Panc1 (cell line): Measurements from ENCODE around the gene PSKH1. TPM values are rescaled to one million over a fixed set of nuclear protein-coding genes. Genes with fewer than 3 reads are reported as not detected.

Experiments used
- ATAC-seq: fragments of 200-7000 bp; cut with Tn5 transposase; 2 replicates; pipeline ENCODE4 v1.9.1; 2020; ENCODE audit warnings: mild to moderate bottlenecking, moderate library complexity
- BruUV-seq: library from RNA; stranded (reverse); fragments of 400-500 nt; replicated peaks from 2 replicates; lab custom pipeline; 2021; lab: Mats Ljungman, UMichigan
- CTCF ChIA-PET: fragments of 300-600 bp; sonication (Branson Sonifier 250); formaldehyde crosslinking; loops from one replicate; lab custom pipeline; 2022; ENCODE audit warnings: antibody characterized with exemption; lab: Charles Lee
- POLR2A ChIA-PET: fragments of 300-600 bp; sonication (Branson Sonifier 250); formaldehyde crosslinking; loops from one replicate; lab custom pipeline; 2022; ENCODE audit warnings: antibody characterized with exemption; lab: Charles Lee
- DNase-seq: peaks from one replicate; pipeline ENCODE4 v3.0.0-alpha.2; 2010; ENCODE audit warnings: low read depth, low spot score
- H3K27ac ChIP-seq: 2 replicates; pipeline ENCODE4 v1.5.1; 2011; ENCODE audit warnings: mild to moderate bottlenecking, low read length, inconsistent platforms
- H3K27me3 ChIP-seq: fragments of 200-500 bp; sonication (Bioruptor generic); 2 replicates; pipeline ENCODE4 v1.6.0; 2014; ENCODE audit warnings: low read length, inconsistent platforms; ENCODE audit not compliant: control insufficient read depth, insufficient read depth
- H3K36me3 ChIP-seq: fragments of 200-500 bp; sonication (Bioruptor generic); 2 replicates; pipeline ENCODE4 v1.5.1; 2014; ENCODE audit warnings: inconsistent platforms, mild to moderate bottlenecking, low read length, moderate library complexity; ENCODE audit not compliant: control insufficient read depth, insufficient read depth
- H3K4me1 ChIP-seq: 2 replicates; pipeline ENCODE4 v1.5.1; 2011; ENCODE audit warnings: inconsistent platforms, mild to moderate bottlenecking, low read length, moderate library complexity; ENCODE audit not compliant: control insufficient read depth, insufficient read depth
- H3K4me3 ChIP-seq, 2 experiments: 2 replicates each; pipeline ENCODE4 v1.5.1; 2011 to 2012; ENCODE audit warnings: low read depth in 2 of 2, low read length in 2 of 2, mild to moderate bottlenecking in 2 of 2, inconsistent platforms in 1 of 2, moderate library complexity in 1 of 2
- H3K9me3 ChIP-seq: fragments of 200-500 bp; sonication (Bioruptor generic); 2 replicates; pipeline ENCODE4 v1.5.1; 2014; ENCODE audit warnings: low read depth, mild to moderate bottlenecking, inconsistent platforms, low read length, moderate library complexity; ENCODE audit not compliant: control insufficient read depth, insufficient read depth
- POLR2AphosphoS5 ChIP-seq: IDR thresholded peaks from 2 replicates; pipeline ENCODE4 v1.6.1; 2012; ENCODE audit warnings: mild to moderate bottlenecking, low read depth, low read length, moderate library complexity
- SIN3A ChIP-seq: IDR thresholded peaks from 2 replicates; pipeline ENCODE4 v1.6.1; 2012; ENCODE audit warnings: low read depth, mild to moderate bottlenecking, low read length, moderate library complexity, borderline replicate concordance; ENCODE audit not compliant: insufficient read depth
- TCF7L2 ChIP-seq: IDR thresholded peaks from 2 replicates; pipeline ENCODE4 v1.6.1; 2011; ENCODE audit warnings: mild to moderate bottlenecking, low read depth, low read length, inconsistent platforms
- in situ Hi-C: cut with HindIII; loops from 2 replicates; pipeline ENCODE4 v1.10.0; 2016; ENCODE audit warnings: low sequenced_read_pairs, low pct_unique_long_range_greater_than_20kb
- intact Hi-C: fragments of 100-400 bp; cut with micrococcal nuclease; formaldehyde crosslinking; loops from one replicate; pipeline ENCODE4 v1.10.0; 2022; ENCODE audit not compliant: unreplicated experiment
- total RNA-seq: library from RNA; stranded (reverse); gene quantifications from one replicate; pipeline ENCODE4 v1.2.1, GENCODE V29; 2021; ENCODE audit not compliant: unreplicated experiment
- TF ChIP-seq, protein P1 (sequence below): fragments of 450-650 bp; IDR thresholded peaks from 2 replicates; pipeline ENCODE4 v1.5.1; 2017; ENCODE audit warnings: mild to moderate bottlenecking
- TF ChIP-seq, protein P2 (sequence below), 2 experiments: IDR thresholded peaks; 2 replicates each; pipeline ENCODE4 v1.6.1; 2011 to 2012; ENCODE audit warnings: low read depth in 2 of 2, control low read depth in 1 of 2, low read length in 1 of 2, mild to moderate bottlenecking in 1 of 2, moderate library complexity in 1 of 2; ENCODE audit not compliant: insufficient read depth in 1 of 2

The PSKH1 gene
- total RNA-seq, 1 experiment from 2014 or later = 17.8 TPM

DNA sequence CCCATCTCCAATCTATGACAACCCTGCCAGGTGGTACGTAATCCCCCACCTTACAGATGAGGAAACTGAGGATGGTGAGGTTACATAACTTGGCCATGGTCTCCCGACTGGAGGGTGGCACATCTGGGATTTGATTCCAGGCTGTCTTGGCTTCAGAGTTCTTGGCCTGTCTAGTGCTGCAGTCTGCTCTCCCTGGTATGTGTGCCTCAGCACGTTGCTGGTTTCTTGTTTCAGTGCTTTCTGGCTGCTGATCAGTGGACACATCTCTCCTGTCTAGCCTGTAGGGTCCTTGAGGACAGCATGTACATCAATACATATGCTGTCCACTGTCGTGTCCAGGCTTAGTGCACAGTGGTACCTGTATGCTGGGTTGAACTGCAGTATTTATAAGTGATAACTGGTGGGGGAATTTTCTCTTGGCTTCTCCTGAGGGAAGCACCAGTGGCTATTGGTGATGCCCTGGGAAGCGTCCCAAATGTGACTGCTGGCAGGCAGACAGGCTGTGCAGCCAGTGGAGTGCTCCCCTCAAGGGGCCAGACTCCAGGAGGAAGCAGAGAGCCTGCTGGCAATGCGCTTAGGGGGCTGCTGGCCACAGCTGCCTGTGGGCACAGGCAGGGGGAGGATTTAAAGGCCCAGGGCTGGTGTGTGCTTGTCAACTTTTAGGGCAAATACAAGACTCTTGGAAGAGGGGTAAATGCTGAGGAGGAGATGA is 24.2 kb downstream of the PSKH1 start:
- no TSS peak for BruUV-seq
- CTCF ChIA-PET = no interaction called here
- H3K27ac ChIP-seq = no peak overlapping the region
- H3K4me1 ChIP-seq = no peaks in the 10 kb centered on the region; the same call in 1 of the 2 replicates
- in situ Hi-C loops = no loop called here
- intact Hi-C loops = no loop called here
- DNase-seq (no peak), ATAC-seq (peak; percentile 22; the same call in 1 of the 2 replicates)
- no peaks in the 10 kb centered on the region for H3K27me3 ChIP-seq
- TF ChIP-seq POLR2AphosphoS5 = no peak
- TF ChIP-seq SIN3A = no peak
- no peak for TF ChIP-seq TCF7L2
- TF ChIP-seq, protein P1, sequence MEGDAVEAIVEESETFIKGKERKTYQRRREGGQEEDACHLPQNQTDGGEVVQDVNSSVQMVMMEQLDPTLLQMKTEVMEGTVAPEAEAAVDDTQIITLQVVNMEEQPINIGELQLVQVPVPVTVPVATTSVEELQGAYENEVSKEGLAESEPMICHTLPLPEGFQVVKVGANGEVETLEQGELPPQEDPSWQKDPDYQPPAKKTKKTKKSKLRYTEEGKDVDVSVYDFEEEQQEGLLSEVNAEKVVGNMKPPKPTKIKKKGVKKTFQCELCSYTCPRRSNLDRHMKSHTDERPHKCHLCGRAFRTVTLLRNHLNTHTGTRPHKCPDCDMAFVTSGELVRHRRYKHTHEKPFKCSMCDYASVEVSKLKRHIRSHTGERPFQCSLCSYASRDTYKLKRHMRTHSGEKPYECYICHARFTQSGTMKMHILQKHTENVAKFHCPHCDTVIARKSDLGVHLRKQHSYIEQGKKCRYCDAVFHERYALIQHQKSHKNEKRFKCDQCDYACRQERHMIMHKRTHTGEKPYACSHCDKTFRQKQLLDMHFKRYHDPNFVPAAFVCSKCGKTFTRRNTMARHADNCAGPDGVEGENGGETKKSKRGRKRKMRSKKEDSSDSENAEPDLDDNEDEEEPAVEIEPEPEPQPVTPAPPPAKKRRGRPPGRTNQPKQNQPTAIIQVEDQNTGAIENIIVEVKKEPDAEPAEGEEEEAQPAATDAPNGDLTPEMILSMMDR = no peak
- TF ChIP-seq, protein P2, sequence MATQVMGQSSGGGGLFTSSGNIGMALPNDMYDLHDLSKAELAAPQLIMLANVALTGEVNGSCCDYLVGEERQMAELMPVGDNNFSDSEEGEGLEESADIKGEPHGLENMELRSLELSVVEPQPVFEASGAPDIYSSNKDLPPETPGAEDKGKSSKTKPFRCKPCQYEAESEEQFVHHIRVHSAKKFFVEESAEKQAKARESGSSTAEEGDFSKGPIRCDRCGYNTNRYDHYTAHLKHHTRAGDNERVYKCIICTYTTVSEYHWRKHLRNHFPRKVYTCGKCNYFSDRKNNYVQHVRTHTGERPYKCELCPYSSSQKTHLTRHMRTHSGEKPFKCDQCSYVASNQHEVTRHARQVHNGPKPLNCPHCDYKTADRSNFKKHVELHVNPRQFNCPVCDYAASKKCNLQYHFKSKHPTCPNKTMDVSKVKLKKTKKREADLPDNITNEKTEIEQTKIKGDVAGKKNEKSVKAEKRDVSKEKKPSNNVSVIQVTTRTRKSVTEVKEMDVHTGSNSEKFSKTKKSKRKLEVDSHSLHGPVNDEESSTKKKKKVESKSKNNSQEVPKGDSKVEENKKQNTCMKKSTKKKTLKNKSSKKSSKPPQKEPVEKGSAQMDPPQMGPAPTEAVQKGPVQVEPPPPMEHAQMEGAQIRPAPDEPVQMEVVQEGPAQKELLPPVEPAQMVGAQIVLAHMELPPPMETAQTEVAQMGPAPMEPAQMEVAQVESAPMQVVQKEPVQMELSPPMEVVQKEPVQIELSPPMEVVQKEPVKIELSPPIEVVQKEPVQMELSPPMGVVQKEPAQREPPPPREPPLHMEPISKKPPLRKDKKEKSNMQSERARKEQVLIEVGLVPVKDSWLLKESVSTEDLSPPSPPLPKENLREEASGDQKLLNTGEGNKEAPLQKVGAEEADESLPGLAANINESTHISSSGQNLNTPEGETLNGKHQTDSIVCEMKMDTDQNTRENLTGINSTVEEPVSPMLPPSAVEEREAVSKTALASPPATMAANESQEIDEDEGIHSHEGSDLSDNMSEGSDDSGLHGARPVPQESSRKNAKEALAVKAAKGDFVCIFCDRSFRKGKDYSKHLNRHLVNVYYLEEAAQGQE (IDR thresholded peaks at IDR 0.05; ENCODE audit: insufficient read depth in 1 of 2, low read depth in 2 of 2, low read length in 1 of 2) = no peak
- H3K36me3 ChIP-seq = no peaks in the 10 kb centered on the region
- no peak overlapping the region for H3K4me3 ChIP-seq
- POLR2A ChIA-PET = no interaction called here
- H3K9me3 ChIP-seq = no peaks in the 10 kb centered on the region

DNA sequence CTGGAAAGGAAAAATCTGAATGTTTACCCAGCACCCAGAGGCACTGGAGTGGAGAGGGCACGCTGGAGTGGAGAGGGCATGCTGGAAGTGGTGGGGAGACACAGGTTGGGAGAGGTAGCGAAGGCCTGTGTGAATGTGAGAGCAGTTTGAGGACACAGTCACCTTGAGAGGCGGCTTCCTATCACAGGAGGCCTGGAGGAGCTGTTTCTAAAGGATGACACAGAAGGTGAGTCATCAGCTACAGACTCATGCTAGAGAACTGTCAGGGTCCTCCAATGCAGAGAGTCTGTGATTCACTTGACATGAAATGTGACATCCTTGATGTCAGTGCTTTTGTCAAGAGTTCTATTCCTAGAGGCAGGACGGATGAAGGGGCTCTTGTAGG is 24.8 kb downstream of the PSKH1 start:
- no peaks in the 10 kb centered on the region for H3K27me3 ChIP-seq
- TF ChIP-seq, protein P1 = no peak
- TF ChIP-seq POLR2AphosphoS5 (no peak), SIN3A (no peak), TCF7L2 (no peak)
- TF ChIP-seq, protein P2 (IDR thresholded peaks at IDR 0.05; ENCODE audit: insufficient read depth in 1 of 2, low read depth in 2 of 2, low read length in 1 of 2) = no peak
- H3K36me3 ChIP-seq = no peaks in the 10 kb centered on the region
- H3K9me3 ChIP-seq = no peaks in the 10 kb centered on the region
- CTCF ChIA-PET = no interaction called here
- H3K4me3 ChIP-seq = no peak overlapping the region
- intact Hi-C loops (no loop called here), in situ Hi-C loops (no loop called here)
- POLR2A ChIA-PET = no interaction called here
- ATAC-seq = peak; percentile 52; the same call in 1 of the 2 replicates
- no TSS peak for BruUV-seq
- H3K27ac ChIP-seq = no peak overlapping the region
- no peaks in the 10 kb centered on the region; the same call in 1 of the 2 replicates for H3K4me1 ChIP-seq
- DNase-seq = peak; percentile 47
